ENCODE measurements around the gene FAM163B.
"Not testable (repeated sequence)": the region's sequence is repeated elsewhere in the genome, so short reads cannot be mapped to it uniquely, and the experiment has no call there.

Gene FAM163B

GRCh38 chr9:133639613-133640012, 30.4 kb upstream of the FAM163B start:
- no peak for DNase-seq

- DNase-seq = no peak
These were observed 29.5 kb upstream of the FAM163B start for GRCh38 chr9:133638711-133639110.

GRCh38 chr9:133638076-133638475, 28.9 kb upstream of the FAM163B start:
- DNase-seq = no peak

- DNase-seq = no peak
These were observed 28.4 kb upstream of the FAM163B start for GRCh38 chr9:133637451-133638055.

GRCh38 chr9:133636902-133637301, 27.7 kb upstream of the FAM163B start:
- DNase-seq = no peak

GRCh38 chr9:133635533-133636531, 26.6 kb upstream of the FAM163B start, which contains the start of gene DBH:
Gene DBH (plus strand): TSS chr9:133636363. CDS start chr9:133636372, 9 bp downstream.
- DNase-seq = no peak

GRCh38 chr9:133635098-133635497, 25.9 kb upstream of the FAM163B start:
- DNase-seq = no peak

- no peak for DNase-seq
These were observed 25.0 kb upstream of the FAM163B start for GRCh38 chr9:133634081-133634691.

GRCh38 chr9:133633681-133634080, 24.5 kb upstream of the FAM163B start:
- DNase-seq = no peak

- DNase-seq = no peak
These were observed 23.9 kb upstream of the FAM163B start for GRCh38 chr9:133632806-133633680.

- no peak for DNase-seq
These were observed 21.9 kb upstream of the FAM163B start for GRCh38 chr9:133631111-133631510.

GRCh38 chr9:133629221-133630110, 20.3 kb upstream of the FAM163B start:
- no peak for DNase-seq

GRCh38 chr9:133628766-133629165, 19.6 kb upstream of the FAM163B start:
- no peak for DNase-seq

GRCh38 chr9:133627341-133627740, 18.2 kb upstream of the FAM163B start:
- DNase-seq = no peak

GRCh38 chr9:133626008-133626407, 16.8 kb upstream of the FAM163B start:
- not testable (repeated sequence) for DNase-seq

- DNase-seq = no peak
These were observed 13.4 kb upstream of the FAM163B start for GRCh38 chr9:133622555-133622954.

GRCh38 chr9:133621725-133622267, 12.6 kb upstream of the FAM163B start:
- no peak for DNase-seq

- DNase-seq = peak; percentile 29
These were observed 10.6 kb upstream of the FAM163B start for GRCh38 chr9:133619791-133620190.

GRCh38 chr9:133618726-133619125, 9.5 kb upstream of the FAM163B start:
- DNase-seq = no peak

- no peak for DNase-seq
These were observed 7.6 kb upstream of the FAM163B start for GRCh38 chr9:133616643-133617405.

Data from stimulated activated CD4-positive, alpha-beta T cell treated with anti-CD3 and anti-CD28 coated beads, Interleukin-4, amount 100 ng/mL, for 1 hour (primary cell).